ENCODE results near the gene EOGT. TPM values are rescaled to one million over a fixed set of nuclear protein-coding genes. Genes with fewer than 3 reads are reported as not detected.

EOGT gene
- total and polyA plus RNA-seq, 10 of the 15 experiments (the other 5 are each of a cell fraction or from before 2014, with no cell fraction given): 3.5 to 16.5 (median 8.3) TPM

DNA sequence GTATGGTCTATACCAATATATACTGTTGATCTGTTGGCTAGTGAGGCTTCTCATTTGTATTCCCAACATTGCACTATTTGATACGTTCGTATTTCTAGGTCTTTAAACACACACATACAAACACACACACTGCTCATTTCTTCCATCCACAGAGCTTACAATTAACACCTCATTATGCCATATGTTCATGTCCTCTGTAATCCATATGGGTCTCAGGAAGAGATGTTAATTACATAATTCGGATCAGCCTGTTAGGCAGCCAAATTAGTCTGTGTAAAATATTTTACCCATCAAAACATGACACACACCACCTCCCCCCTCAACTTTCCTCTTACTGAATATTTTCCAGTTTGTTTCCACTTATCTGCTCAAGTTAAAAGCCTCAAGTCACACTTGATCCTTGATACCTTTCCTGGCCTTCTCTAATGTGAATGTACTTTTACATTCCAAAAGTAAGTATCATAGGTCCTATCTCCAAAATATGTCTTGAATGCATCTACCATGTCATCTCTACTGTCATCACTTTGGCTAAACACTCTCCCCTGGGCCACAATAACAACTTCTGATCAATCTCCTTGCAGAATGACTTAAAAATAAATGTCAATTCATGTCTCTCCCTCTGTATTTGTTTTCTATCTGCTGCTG is 28.2 kb downstream of the EOGT start:
- H4K20me1 ChIP-seq (ENCODE audit: control insufficient read depth, insufficient read depth): no peaks in the 10 kb centered on the region
- in situ Hi-C loops (cut with MboI): no loop called here
- H3K9ac ChIP-seq (ENCODE audit: control insufficient read depth, insufficient read depth, low read length): no peak overlapping the region
- no peaks in the 10 kb centered on the region for H3K27me3 ChIP-seq (replicated peaks in 1 of 2; ENCODE audit: control insufficient read depth in 2 of 2, insufficient read depth in 2 of 2, low read length in 1 of 2)
- H3K36me3 ChIP-seq (ENCODE audit: control insufficient read depth in 2 of 2, insufficient read depth in 2 of 2, low read length in 1 of 2): peaks cover 0 to 7% of the 10 kb centered on the region in 2 experiments; a peak in 3 of 4 replicates
- TF ChIP-seq NR2C1 (IDR thresholded peaks at IDR 0.05): no peak
- TF ChIP-seq RAD21 (IDR thresholded peaks at IDR 0.05; ENCODE audit: insufficient read depth, low read depth, low read length): no peak
- no peak for TF ChIP-seq ZBTB40 (IDR thresholded peaks at IDR 0.05; ENCODE audit: borderline replicate concordance)
- no peak for TF ChIP-seq ZNF274 (IDR thresholded peaks at IDR 0.05; ENCODE audit: insufficient read depth, insufficient read length)
- BruUV-seq (replicated peaks): no TSS peak
- ATAC-seq (no peak), DNase-seq (ENCODE audit: low read depth, low spot score) (no peak), FAIRE-seq (no peak)
- ChIA-PET RAD21 (ENCODE audit: unreplicated experiment) (no interaction called here), SMC1A (ENCODE audit: uncharacterized antibody, unreplicated experiment) (no interaction called here), CTCF (no interaction called here), POLR2A (no interaction called here)
- intact Hi-C loops (cut with micrococcal nuclease; ENCODE audit: unreplicated experiment): no loop called here
- H3K4me3 ChIP-seq: no peak overlapping the region
- no peak overlapping the region for H3K4me2 ChIP-seq (ENCODE audit: control insufficient read depth, insufficient read depth)
- H3K27ac ChIP-seq (ENCODE audit: control insufficient read depth, insufficient read depth): no peak overlapping the region
- H3K79me2 ChIP-seq (ENCODE audit: control insufficient read depth, insufficient read depth, low read length): no peaks in the 10 kb centered on the region
- H2AFZ ChIP-seq (ENCODE audit: control insufficient read depth, low read depth, low read length): no peak overlapping the region
- WGBS (ENCODE audit: insufficient coverage, insufficient replicate concordance, low lambda C conversion rate, missing lambda C conversion rate): 88% methylated on average over 3 of the region's 3 CpGs
- no peaks in the 10 kb centered on the region for H3K4me1 ChIP-seq (ENCODE audit: control insufficient read depth, insufficient read depth, low read length)
- no peaks in the 10 kb centered on the region for H3K9me3 ChIP-seq (replicated peaks; ENCODE audit: control insufficient read depth, insufficient read depth, low read length)

Data from GM12878 (cell line).